ENCODE data around the gene ANK2.

DNA sequence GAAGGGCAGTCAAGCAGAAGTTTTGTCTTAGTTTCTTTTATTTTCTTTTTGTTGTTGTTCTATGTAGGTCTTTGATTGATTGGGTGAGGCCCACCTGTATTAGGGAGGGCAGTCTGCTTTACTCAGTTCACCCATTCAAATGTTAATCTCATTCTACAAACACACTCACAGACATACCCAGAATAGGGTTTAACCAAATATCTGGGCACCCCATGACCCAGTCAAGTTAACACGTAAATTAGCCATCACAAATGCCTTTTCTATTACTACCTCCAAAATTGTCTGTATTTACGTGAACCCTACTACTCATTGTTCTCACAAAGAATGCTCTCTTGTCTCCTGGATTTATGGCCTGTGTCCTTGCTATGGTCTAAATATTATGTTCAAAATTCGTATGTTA is 339.7 kb downstream of the ANK2 start:
- TF ChIP-seq POLR2A (IDR thresholded peaks at IDR 0.05) (no peak), CTCF (IDR thresholded peaks at IDR 0.05) (no peak)

Measured in thyroid gland (tissue), 4 donors.